ENCODE measurements around the gene NFKBIB.
"Not testable (repeated sequence)": the region's sequence is repeated elsewhere in the genome, so short reads cannot be mapped to it uniquely, and the experiment has no call there.

The NFKBIB gene, protein sequence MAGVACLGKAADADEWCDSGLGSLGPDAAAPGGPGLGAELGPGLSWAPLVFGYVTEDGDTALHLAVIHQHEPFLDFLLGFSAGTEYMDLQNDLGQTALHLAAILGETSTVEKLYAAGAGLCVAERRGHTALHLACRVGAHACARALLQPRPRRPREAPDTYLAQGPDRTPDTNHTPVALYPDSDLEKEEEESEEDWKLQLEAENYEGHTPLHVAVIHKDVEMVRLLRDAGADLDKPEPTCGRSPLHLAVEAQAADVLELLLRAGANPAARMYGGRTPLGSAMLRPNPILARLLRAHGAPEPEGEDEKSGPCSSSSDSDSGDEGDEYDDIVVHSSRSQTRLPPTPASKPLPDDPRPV

DNA sequence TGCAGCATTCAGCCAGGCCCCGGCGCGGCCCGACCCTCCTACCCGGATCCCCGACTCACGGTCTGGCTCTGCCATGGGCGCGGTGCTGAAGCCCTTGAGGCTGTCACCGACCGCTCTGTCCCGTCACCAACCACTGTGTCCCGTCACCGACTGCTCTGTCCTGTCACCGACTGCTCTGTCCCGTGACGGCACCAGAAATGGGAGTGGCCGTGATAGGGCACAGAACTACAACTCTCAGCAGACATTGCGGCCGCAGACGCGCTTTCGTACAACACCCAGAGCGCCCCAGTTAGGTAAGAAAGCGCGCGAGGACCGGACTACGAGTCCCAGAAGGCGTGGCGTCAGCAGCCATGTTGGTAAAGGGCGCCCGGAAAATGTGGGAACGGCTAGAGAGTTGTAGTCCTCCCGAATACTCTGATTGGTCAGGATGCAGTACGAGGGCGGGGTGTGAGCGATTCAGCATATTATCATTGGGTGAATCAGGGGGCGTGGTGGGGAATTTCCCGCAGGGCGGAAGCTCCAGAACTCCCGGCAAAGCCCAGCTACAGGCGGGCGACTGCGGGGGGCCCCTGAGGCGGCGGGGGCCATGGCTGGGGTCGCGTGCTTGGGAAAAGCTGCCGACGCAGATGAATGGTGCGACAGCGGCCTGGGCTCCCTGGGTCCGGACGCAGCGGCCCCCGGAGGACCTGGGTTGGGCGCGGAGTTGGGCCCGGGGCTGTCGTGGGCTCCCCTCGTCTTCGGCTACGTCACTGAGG is at the start of gene NFKBIB, which contains the start of gene SIRT2:
Gene NFKBIB (plus strand): TSS at position 523 of the 755 bp plus-strand sequence. CDS start 64 bp downstream, at position 587.
Gene SIRT2 (minus strand): TSS at position 172 of the 755 bp plus-strand sequence. CDS start 97 bp downstream, at position 75.
- DNase-seq: peak; percentile 100

DNA sequence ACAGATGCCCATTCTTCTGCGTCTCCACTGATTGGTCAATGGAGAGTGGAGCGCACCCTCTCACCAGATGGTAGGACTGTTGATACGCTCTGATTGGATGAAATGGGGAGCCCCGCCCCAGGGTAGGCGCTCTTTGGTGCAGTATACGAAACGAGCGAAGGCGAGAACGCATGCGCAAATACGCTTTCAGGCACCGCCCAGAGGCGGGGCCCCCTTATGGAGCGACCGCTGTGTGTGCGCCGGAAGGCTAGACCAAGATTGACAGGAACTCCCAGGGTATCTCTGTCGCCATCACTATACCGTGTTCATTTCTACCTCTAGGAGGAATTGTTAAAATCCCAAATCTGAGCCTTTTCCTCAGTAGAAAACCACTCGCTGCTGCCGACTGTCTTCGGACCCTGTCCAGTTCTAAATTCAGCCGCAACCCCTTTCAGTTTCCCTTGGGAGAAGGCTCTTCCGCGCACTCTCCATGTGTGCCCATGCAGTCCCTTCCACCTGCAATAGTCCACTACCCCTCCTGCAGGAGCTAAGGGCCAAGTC is 49.3 kb upstream of the NFKBIB start:
- peak; percentile 69 to 77 for DNase-seq

DNA sequence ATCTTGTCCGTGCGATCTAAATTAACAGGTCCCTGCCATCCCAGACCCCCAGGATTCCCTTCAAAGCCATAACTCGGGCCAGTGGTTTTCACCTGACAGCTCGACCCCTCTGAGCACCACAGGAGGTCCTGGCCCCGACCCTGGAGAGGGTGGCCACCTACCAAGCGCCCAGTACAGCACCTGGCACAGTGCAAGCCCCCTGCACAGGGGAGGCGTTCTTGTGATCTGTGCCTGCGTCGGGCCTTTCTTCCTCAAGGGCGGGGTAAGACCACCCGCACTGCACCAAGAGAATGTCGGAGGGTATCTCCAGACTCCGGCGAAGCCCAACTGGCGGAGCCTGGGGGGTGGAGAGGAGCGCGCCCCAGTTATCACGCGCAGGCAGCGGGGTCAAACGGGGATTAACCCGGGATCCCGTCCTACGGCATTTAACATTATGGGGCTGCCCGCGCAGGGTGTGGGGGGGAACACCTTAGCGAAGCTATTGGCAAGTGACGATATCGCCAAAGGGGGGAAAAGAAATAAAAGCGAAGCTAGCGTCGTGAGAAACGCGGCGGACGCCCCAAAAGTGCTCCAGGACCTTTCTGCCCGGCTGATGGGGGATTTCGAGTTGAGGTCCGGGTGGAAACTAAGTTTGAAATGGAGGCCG is 48.7 kb upstream of the NFKBIB start:
- no peak for DNase-seq

DNA sequence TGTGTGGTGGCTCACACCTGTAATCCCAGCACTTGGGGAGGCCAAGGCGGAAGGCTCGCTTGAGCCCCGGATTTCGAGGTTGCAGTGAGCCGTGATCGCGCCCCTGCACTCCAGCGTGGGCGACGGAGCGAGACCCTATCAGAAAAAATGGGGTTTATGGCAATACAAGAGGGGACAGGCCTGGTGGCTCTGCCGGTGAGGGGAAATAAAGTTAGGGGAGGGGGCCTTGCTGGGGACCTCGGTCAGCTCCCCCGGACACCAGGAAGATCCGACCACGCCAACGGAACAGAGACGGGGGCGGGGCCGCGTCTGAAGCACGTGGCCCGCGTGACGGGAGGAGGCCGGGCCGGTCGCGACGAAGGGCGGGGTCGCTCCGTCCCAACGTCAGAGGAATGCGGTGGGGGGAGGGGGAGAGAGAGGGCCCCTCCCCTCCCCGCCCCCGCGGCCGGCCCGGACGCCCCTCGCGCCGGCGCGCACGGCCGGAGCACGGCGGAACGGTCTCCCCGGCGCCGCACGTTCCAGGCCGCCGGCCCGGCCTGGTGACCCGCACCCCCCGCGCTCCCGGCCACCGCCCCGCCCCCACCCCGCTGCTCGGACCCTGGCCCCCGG is 48.0 kb upstream of the NFKBIB start:
- DNase-seq: peak; percentile 89 to 94

DNA sequence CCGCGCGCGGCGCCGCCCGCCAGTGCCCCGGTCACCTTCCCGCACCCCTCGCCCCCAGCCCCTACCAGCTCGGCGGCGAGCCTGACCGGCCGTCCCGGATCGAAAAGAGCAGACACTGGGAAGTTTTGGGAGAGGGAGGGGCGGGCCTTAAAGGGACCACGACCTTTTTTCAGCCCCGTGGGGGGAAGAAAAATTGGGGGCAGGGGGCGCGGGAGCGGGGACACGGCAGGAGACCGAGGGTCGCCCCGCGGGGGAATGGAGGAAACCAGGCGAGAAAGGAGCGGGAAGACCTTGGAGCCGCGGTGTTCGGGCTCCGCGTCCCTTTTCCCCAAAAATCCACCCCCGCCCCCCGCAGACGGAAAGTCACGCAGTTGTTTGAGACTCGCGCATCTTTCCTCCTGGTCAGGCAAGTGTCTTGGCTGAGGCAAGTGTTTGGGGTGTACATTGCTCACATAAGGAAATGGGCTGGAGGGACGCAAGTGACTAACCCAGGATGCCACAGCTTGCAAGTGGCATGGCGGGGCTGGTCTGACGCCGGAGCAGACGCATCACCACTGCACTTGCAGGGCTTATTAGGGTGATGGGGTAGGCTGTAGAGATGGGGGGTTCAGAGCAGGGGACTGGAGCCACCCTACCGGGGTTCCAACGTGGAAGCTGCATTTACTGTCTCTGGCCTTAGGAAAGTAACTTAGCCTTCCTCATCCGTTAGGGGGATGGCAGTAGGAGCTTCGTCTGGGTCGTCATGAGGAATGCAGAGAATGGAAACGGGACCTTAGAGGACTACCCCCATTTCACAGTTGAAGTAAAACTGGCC is 47.3 kb upstream of the NFKBIB start:
- DNase-seq: peak; percentile 38 to 49

DNA sequence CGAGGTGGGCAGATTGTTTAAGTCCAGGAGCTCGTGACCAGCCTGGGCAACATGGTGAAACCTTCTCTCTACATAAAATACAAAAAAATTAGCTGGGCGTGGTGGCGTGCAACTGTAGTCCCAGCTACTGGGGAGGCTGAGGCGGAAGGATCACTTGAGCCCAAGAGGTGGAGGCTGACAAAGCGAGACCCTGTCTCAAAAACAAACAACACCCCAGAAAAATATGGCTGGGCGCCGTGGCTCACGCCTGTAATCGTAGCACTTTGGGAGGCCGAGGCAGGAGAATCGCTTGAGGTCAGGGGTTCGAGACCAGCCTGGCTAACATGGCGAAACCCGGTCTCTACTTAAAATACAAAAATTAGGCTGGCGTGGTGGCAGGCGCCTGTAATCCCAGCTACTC is 46.6 kb upstream of the NFKBIB start:
- no peak for DNase-seq

DNA sequence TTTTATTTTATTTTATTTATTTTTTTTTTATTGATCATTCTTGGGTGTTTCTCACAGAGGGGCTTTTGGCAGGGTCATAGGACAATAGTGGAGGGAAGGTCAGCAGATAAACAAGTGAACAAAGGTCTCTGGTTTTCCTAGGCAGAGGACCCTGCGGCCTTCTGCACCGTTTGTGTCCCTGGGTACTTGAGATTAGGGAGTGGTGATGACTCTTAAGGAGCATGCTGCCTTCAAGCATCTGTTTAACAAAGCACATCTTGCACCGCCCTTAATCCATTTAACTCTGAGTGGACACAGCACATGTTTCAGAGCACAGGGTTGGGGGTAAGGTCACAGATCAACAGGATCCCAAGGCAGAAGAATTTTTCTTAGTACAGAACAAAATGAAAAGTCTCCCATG is 44.8 kb upstream of the NFKBIB start:
- not testable (repeated sequence) for DNase-seq

DNA sequence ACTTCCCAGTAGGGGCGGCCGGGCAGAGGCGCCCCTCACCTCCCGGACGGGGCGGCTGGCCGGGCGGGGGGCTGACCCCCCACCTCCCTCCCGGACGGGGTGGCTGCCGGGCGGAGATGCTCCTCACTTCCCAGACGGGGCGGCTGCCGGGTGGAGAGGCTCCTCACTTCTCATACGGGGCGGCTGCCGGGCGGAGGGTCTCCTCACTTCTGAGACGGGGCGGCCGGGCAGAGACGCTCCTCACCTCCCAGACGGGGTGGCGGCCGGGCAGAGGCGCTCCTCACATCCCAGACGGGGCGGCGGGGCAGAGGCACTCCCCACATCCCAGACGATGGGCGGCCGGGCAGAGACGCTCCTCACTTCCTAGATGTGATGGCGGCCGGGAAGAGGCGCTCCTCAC is 44.0 kb upstream of the NFKBIB start:
- DNase-seq: not testable (repeated sequence)

DNA sequence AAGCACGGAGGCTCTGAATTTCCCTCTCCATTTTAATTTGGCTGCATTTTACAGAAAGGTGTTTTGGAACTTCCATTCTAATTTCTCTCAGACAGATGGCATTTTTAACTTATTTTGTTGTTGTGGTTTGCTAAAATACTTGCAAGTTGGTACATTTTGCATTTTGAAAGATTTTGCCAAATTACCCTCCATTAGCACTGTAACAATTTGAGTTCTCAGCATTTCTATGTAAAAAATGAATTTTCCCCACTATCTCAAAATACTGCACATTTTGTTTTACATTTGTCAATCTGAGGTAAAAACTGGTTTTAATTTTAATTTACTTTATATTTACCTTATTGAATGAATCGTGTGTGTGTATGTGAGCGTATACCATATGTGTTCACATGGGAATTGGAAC is 43.0 kb upstream of the NFKBIB start:
- DNase-seq: no peak

DNA sequence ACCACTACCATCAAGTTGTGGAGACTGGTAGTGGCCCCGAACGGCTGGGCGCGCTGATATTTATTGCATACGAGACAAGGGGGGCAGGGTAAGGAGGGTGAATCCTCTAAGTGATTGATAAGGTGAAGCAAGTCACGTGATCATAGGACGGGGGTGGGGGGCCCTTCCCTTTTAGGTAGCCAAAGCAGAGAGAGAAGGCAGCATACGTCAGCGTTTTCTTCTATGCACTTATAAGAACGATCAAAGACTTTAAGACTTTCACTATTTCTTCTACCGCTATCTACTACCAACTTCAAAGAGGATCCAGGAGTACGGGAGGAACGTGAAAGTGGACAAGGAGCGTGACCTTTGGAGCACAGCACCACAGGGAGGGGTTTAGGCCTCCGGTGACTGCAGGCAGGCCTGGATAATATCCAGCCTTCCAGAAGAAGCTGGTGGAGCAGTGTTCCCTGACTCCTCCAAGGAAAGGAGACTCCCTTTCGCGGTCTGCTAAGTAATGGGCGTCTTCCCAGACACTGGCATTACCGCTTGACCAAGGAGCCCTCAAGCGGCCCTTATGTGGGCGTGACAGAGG is 40.1 kb upstream of the NFKBIB start:
- not testable (repeated sequence) for DNase-seq

DNA sequence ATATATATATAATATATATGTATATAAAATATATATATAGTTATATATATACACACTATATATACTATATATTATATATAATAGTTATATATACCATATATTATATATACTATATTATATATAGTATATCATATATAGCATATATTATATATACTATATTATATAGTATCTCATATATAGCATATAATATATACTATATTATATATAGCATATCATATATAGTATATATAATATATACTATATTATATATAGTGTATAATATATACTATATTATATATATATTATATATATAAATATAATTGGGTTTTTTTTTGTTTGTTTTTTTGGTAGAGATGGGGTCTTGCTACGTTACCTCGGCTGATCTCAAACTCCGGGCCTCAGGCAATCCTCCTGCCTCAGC is 38.4 kb upstream of the NFKBIB start:
- no peak for DNase-seq

DNA sequence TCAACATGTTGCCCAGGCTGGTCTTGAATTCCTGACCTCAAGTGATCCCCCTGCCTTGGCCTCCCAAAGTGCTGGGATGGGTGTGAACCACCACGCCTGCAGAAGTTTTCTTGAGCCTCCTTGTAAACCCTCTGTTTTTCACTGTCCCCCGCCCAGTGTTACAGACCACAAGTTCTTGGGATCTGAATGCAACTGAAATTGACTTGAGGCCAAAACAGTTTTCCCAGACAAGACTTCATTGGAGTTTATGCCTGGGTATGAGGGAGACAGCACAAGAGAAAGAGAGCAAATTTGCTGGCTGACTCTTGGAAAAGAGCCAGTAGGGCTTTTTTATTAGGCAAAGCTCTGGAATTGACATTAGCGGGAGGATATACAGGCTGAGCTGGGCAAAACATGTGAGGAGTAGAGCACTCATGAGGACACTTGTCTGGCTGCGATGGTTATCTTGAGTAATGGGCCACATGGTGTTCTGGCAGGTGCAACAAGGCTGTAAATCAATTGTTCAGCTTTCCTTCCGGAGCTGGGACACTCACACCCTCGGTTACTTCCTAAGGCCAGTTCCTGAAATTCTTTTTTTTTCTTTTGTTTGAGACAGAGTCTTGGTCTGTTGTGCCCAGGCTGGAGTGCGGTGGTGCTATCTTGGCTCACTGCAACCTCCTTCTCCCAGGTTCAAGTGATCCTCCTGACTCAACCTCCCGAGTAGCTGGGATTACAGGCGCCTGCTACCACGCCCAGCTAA is 37.3 kb upstream of the NFKBIB start:
- peak; percentile 92 to 93 for DNase-seq

DNA sequence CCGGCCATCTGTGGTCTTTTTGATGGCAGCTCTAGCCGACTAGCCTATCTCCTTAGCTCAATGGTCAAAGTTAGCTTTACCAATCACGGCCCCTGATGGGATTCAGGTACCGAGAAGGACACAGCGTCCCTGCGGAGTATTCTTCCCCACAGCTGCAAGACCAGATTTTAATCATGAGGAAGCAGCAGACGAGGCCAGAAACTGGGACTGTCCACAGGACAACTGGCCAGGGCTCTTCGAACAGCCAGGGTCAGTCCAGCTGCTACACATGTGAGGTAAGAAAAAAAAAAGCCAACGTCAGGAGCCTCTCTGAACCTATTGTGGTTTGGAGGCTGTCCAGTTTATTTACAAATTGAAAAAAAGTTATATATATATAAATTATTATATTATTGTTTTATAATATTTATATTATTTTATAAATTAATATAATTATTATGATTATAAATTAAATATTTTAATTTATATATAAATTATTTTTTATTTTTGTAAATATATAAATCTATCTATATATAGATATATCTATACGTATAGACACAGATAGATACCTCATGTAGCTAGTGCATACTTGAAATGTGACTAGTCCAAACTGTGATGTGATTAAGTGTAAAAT is 32.5 kb upstream of the NFKBIB start:
- DNase-seq: no peak

DNA sequence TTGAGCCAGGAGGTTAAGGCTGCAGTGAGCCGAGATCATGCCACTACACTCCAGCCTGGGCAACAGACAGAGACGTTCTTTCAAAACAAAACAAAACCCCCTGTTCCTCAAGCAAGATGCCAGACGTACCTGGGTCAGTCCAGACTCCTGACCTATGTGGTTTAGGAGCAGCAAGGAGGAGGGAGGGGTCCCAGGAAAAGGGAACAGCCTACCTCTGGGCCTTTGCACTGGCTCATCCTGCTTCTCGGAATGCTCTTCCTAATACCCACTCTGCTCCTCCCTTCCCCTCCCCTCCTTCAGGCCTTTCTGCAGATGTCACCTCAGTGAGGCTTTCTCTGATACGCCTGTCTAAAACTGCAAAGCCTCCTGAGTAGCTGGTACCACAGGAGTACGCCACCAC is 31.2 kb upstream of the NFKBIB start:
- no peak for DNase-seq

DNA sequence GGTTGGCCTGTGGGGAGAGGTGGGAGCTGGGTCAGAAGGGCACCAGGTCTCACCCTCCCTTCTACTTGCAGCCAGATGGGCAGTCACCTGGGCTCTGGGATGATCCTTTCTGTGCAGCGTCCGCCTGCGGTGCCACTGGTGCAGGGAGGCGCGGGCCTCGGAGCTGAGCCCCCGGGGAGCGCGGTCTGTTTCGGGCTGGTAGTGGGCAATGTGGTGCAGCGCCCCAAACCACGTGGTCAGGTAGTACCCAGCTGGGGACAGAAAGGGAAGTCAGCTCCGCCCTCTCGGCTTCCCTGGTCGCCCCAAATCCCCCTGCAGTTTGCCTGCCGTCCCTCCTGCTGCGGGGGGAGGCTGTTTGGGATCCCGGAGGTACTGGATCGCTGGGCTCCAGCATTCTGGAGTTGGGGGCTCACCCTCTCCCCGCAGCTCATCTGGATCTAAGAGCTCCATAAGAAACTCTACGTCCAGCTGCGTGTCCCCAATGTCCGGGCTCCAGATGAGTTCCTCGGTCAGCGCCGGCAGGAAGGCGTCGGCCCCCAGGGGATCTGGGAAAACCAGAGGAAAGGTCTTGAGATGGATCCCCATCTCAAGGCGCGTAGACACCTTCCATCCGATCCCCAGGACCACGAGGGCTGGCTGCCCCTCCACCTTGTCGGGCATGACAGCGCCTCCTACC is 30.5 kb upstream of the NFKBIB start:
- DNase-seq: peak in 1 of 2 experiments; percentile 52

DNA sequence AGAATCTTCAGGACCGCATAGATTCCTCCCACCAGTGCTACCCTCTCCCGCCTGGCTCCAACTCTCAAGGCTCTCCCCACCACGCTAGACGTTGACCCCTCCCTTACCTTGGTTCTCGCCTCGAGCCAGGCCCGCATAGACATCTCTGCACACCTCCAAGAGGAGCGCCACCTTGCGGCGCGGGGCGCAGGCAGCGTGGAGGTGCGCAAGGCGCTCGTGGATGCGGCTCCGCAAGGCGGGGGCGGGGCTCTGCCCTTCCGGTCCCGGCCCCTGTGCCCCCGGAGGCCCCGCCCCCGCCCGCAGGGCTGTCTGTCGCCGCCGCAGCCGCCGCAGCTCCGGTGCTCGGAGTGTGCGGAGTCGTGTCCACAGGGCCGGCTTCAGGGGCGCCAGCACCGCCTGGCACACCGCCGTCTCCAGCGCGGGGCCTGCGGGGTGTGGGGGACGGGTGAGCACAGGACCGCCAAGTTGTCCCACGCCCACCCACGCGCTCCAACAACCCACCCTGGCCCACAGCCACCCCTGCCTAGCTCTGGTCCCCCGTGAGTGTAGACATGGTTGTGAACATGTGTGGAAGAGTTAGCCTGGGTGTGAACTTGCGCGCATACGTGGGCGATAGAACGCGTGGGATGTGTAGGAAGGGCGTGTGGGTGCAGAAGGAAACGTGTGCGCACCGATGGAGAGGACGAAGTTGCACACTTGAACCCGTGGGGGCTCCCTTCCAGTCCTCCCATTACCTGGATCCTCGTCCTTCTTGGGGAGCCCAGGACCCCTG is 29.7 kb upstream of the NFKBIB start:
- peak; percentile 96 to 97 for DNase-seq

DNA sequence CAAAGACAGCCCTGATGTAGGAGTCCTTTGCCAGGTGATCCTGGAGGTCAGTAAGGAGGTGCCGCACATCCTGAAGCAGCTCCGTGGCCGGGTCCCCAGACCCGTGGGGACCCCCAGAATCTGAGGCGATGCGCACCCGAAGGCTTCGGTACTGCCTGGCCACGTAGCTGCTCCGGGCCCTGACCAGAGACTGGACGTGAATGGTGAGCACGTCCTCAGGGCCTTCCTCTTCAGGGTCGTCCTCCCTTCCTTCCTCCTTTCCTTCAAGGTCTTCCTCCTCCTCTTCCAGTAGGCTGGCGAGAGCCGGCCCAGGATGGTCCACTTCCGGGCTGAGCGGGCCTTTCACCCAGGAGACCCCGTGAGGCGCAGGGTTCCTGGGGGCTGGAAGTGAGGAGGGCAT is 29.2 kb upstream of the NFKBIB start:
- no peak for DNase-seq

DNA sequence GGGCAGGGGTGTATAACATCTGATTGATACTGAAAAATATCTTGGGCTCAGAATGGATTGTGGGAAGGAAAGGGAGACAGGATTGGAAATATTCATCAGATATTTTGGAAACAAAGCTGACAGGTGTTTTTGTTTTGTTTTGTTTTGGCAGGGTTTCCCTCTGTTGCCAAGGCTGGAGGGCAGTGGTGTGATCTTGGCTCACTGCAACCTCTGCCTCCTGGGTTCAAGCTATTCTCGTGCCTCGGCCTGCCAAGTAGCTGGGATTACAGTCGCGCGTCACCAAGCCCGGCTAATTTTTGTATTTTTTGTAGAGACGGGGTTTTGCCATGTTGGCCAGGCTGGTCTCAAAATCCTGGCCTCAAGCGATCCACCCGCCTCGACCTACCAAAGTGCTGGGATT is 26.4 kb upstream of the NFKBIB start:
- DNase-seq: not testable (repeated sequence)

Data from SHP77 (cell line).